Measurements from ENCODE around the gene IL22RA1. TPM values are rescaled to one million over a fixed set of nuclear protein-coding genes. Genes with fewer than 3 reads are reported as not detected.

IL22RA1 gene
- total and polyA plus RNA-seq, 2 donors from 2014 or later, result 1.4 TPM

DNA sequence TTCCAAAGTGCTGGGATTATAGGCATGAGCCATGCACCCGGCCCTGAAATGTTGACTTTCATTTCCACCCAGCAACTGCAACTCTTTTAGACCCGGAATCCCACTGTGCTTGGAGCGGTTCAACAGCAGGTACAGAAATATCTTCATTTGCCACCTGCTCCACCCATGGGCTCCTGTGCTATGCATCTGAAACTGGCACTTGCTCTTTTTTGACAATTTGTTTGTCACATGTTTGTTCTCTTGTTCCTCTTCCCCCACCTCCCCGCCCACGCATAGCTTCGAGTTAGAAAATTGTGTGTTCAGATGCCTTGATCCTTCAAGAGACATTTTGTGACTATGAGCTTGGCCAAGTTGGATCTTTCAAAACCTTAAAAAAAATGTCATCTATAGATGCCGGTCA lies 46.6 kb upstream of the IL22RA1 start:
- Histone ChIP-seq H3K36me3 (ENCODE audit: control insufficient read depth in 2 of 3, insufficient read depth in 3 of 3, low read length in 3 of 3) (no peaks in the 10 kb centered on the region), H3K9me3 (ENCODE audit: control insufficient read depth in 2 of 3, insufficient read depth in 1 of 3, low read length in 3 of 3) (no peaks in the 10 kb centered on the region), H3K27ac (ENCODE audit: low read depth in 2 of 2, low read length in 2 of 2) (no peak overlapping the region), H3K9ac (ENCODE audit: low read length in 3 of 3) (no peak overlapping the region), H3K27me3 (ENCODE audit: control insufficient read depth, insufficient read depth, low read length) (no peaks in the 10 kb centered on the region), H3K4me1 (ENCODE audit: control insufficient read depth in 2 of 3, insufficient read depth in 2 of 3, low read depth in 1 of 3, low read length in 3 of 3) (peaks cover 0 to 4% (median 0%) of the 10 kb centered on the region in 3 donors), H3K4me3 (ENCODE audit: low read length in 3 of 3) (no peak overlapping the region)
- FAIRE-seq (no peak), DNase-seq (no peak)
- intact Hi-C loops (cut with DNase I), result no loop called here
- TF ChIP-seq, protein P1, sequence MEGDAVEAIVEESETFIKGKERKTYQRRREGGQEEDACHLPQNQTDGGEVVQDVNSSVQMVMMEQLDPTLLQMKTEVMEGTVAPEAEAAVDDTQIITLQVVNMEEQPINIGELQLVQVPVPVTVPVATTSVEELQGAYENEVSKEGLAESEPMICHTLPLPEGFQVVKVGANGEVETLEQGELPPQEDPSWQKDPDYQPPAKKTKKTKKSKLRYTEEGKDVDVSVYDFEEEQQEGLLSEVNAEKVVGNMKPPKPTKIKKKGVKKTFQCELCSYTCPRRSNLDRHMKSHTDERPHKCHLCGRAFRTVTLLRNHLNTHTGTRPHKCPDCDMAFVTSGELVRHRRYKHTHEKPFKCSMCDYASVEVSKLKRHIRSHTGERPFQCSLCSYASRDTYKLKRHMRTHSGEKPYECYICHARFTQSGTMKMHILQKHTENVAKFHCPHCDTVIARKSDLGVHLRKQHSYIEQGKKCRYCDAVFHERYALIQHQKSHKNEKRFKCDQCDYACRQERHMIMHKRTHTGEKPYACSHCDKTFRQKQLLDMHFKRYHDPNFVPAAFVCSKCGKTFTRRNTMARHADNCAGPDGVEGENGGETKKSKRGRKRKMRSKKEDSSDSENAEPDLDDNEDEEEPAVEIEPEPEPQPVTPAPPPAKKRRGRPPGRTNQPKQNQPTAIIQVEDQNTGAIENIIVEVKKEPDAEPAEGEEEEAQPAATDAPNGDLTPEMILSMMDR (IDR thresholded peaks at IDR 0.05; ENCODE audit: borderline replicate concordance, extremely low read depth, insufficient read depth), result no peak

DNA sequence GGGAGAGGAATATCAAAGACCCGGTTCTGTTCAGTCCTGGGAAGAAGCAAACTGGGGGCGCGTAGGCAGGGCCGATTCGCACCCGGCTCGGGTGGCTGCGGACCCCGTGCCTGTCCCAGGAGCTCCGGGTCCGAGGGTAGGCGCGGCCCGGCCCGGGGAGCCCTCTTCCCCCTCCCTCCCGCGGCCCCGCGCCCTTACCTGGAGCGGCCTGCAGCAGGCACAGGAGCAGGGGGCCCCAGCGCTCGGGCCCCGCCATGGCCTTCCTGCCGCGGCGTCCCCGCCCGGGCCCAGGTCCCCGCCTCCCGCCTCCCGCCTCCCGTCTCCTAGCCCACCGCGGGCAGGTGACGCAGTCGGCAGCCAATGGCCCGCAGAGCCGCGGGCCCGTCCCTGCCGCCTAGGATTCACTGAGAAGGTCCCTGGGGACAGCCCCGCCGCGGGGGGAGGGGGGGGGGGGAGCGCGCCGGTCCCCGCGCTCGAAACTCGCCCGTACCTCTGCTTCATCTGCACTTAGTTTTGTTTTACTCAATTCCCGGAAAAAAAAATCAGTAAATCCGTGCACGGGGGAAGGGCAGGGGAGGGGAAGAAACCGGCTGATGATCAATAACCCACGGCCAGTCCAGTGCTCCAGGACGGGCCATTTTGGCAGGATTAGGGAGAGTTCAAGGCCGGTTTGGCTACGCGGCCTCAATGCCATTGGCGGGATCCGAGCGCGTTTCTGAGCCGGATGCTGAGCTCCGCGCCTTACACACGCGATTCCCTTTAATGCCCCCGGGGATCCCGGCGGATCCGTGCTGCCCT lies 44.3 kb upstream of the IL22RA1 start, which contains the start of gene IFNLR1:
Gene IFNLR1, minus strand, starts transcription at position 297 of the 798 bp plus-strand sequence. Its CDS starts 41 bp downstream, at position 256.
- H3K4me3 ChIP-seq (ENCODE audit: low read length in 3 of 3), result peak within 1 kb of the TSS; percentile 56 to 73 (median 71)
- peaks cover 0 to 4% (median 0%) of the 10 kb centered on the region in 3 donors for H3K4me1 ChIP-seq (ENCODE audit: control insufficient read depth in 2 of 3, insufficient read depth in 2 of 3, low read depth in 1 of 3, low read length in 3 of 3)
- FAIRE-seq (no peak), DNase-seq (peak; percentile 81 to 89 (median 87))
- TF ChIP-seq, protein P1 (IDR thresholded peaks at IDR 0.05; ENCODE audit: borderline replicate concordance, extremely low read depth, insufficient read depth), result no peak
- H3K27ac ChIP-seq (ENCODE audit: low read depth in 2 of 2, low read length in 2 of 2), result peak within 1 kb of the TSS; percentile 78 to 80
- intact Hi-C loops (cut with DNase I), result no loop called here
- H3K36me3 ChIP-seq (ENCODE audit: control insufficient read depth in 2 of 3, insufficient read depth in 3 of 3, low read length in 3 of 3), result no peaks in the 10 kb centered on the region
- no peaks in the 10 kb centered on the region for H3K9me3 ChIP-seq (ENCODE audit: control insufficient read depth in 2 of 3, insufficient read depth in 1 of 3, low read length in 3 of 3)
- peak within 1 kb of the TSS; percentile 40 to 81 (median 70) for H3K9ac ChIP-seq (ENCODE audit: low read length in 3 of 3)
- no peaks in the 10 kb centered on the region for H3K27me3 ChIP-seq (ENCODE audit: control insufficient read depth, insufficient read depth, low read length)

- no peak for DNase-seq
- FAIRE-seq, result no peak
- intact Hi-C loops (cut with DNase I), result no loop called here
- H3K9ac ChIP-seq (ENCODE audit: low read length in 3 of 3), result peak overlapping the region in 2 of 3 donors; percentile 2 to 81
- peak overlapping the region; percentile 17 to 73 (median 55) for H3K4me3 ChIP-seq (ENCODE audit: low read length in 3 of 3)
- H3K27ac ChIP-seq (ENCODE audit: low read depth in 2 of 2, low read length in 2 of 2), result peak overlapping the region; percentile 78 to 80
- H3K4me1 ChIP-seq (ENCODE audit: control insufficient read depth in 2 of 3, insufficient read depth in 2 of 3, low read depth in 1 of 3, low read length in 3 of 3), result peaks cover 0 to 4% (median 0%) of the 10 kb centered on the region in 3 donors
- H3K27me3 ChIP-seq (ENCODE audit: control insufficient read depth, insufficient read depth, low read length), result no peaks in the 10 kb centered on the region
- TF ChIP-seq, protein P1 (IDR thresholded peaks at IDR 0.05; ENCODE audit: borderline replicate concordance, extremely low read depth, insufficient read depth), result no peak
- no peaks in the 10 kb centered on the region for H3K9me3 ChIP-seq (ENCODE audit: control insufficient read depth in 2 of 3, insufficient read depth in 1 of 3, low read length in 3 of 3)
- no peaks in the 10 kb centered on the region for H3K36me3 ChIP-seq (ENCODE audit: control insufficient read depth in 2 of 3, insufficient read depth in 3 of 3, low read length in 3 of 3)
Observed at GRCh38 chr1:24186711-24186992, 43.7 kb upstream of the IL22RA1 start.
